Sigmoid colon (tissue), 4 donors: ENCODE data around the gene RASAL1.

Experiments used
- CTCF ChIP-seq, 4 experiments: fragments of 450-650 bp in 3 of 4; fragments of 200-600 bp in 1 of 4; IDR thresholded peaks; one replicate each; pipeline ENCODE4 v1.5.1; 2016 to 2019; ENCODE audit warnings: antibody characterized with exemption in 4 of 4, mild to moderate bottlenecking in 3 of 4, moderate library complexity in 2 of 4
- EP300 ChIP-seq, 4 donors: sonication (generic); formaldehyde crosslinking; IDR thresholded peaks; one replicate each; pipeline ENCODE4 v1.6.1; 2017; ENCODE audit warnings: antibody characterized with exemption in 4 of 4
- POLR2A ChIP-seq, 2 donors: fragments of 450-650 bp; IDR thresholded peaks; one replicate each; pipeline ENCODE4 v1.6.1; 2016; ENCODE audit warnings: antibody characterized with exemption in 2 of 2, mild to moderate bottlenecking in 2 of 2, moderate library complexity in 2 of 2
- POLR2AphosphoS5 ChIP-seq, 4 donors: sonication (generic); formaldehyde crosslinking; IDR thresholded peaks; one replicate each; pipeline ENCODE4 v1.6.1; 2017; ENCODE audit warnings: antibody characterized with exemption in 4 of 4

- TF ChIP-seq EP300 (IDR thresholded peaks at IDR 0.05) (no peak), CTCF (IDR thresholded peaks at IDR 0.05) (no peak), POLR2AphosphoS5 (IDR thresholded peaks at IDR 0.05) (no peak), POLR2A (IDR thresholded peaks at IDR 0.05) (no peak)
Observed at GRCh38 chr12:113144806-113145205, 9.2 kb upstream of the RASAL1 start.
